Osteoblast (primary cell): Measurements from ENCODE around the gene LASP1. TPM values are rescaled to one million over a fixed set of nuclear protein-coding genes. Genes with fewer than 3 reads are reported as not detected.

Experiments
- DNase-seq: peaks from one replicate; pipeline ENCODE4 v3.0.0; 2011; ENCODE audit warnings: low spot score, mixed read lengths; ENCODE audit not compliant: insufficient read length; ENCODE audit errors: missing footprints
- H2AFZ ChIP-seq: 2 replicates; pipeline ENCODE4 v1.6.0; 2011; ENCODE audit warnings: mild to moderate bottlenecking, low read length
- H3K27ac ChIP-seq: 2 replicates; pipeline ENCODE4 v1.5.1; 2011; ENCODE audit warnings: mild to moderate bottlenecking, low read depth, low read length, moderate library complexity
- H3K27me3 ChIP-seq: 2 replicates; pipeline ENCODE4 v1.6.0; 2012; ENCODE audit warnings: mild to moderate bottlenecking, control low read depth, inconsistent platforms, low read length, moderate library complexity; ENCODE audit not compliant: insufficient read depth
- H3K36me3 ChIP-seq: 2 replicates; pipeline ENCODE4 v1.5.1; 2011; ENCODE audit warnings: mild to moderate bottlenecking, low read length, control low read depth, moderate library complexity; ENCODE audit not compliant: insufficient read depth
- H3K4me1 ChIP-seq: 2 replicates; pipeline ENCODE4 v1.5.1; 2011; ENCODE audit warnings: mild to moderate bottlenecking, low read length, control low read depth, moderate library complexity; ENCODE audit not compliant: insufficient read depth
- H3K4me2 ChIP-seq: 2 replicates; pipeline ENCODE4 v1.6.0; 2011; ENCODE audit warnings: mild to moderate bottlenecking, low read length; ENCODE audit not compliant: insufficient read depth
- H3K4me3 ChIP-seq: fragments of 200-600 bp; sonication (generic); 3 replicates; pipeline ENCODE4 v1.5.1; 2012; ENCODE audit warnings: mild to moderate bottlenecking, low read length, inconsistent platforms; ENCODE audit not compliant: insufficient read depth
- H3K79me2 ChIP-seq: 2 replicates; pipeline ENCODE4 v1.6.0; 2012; ENCODE audit warnings: mild to moderate bottlenecking, low read length, control low read depth, inconsistent platforms; ENCODE audit not compliant: insufficient read depth
- H3K9me3 ChIP-seq: 2 replicates; pipeline ENCODE4 v1.5.1; 2011; ENCODE audit warnings: low read depth, low read length, control low read depth
- H4K20me1 ChIP-seq: 2 replicates; pipeline ENCODE4 v1.6.0; 2012; ENCODE audit warnings: mild to moderate bottlenecking, low read length, control low read depth; ENCODE audit not compliant: insufficient read depth
- total RNA-seq: library from RNA; depleted of rRNA; stranded (reverse); fragments of >200 nt; gene quantifications from 2 replicates; pipeline ENCODE4 v1.2.3, GENCODE V29; 2012
- TF ChIP-seq, protein P1 (sequence below): IDR thresholded peaks from 2 replicates; pipeline ENCODE4 v1.5.1; 2011; ENCODE audit warnings: mild to moderate bottlenecking, low read depth, low read length, moderate library complexity; ENCODE audit errors: extremely low read depth

Gene LASP1
- total RNA-seq, 1 donor = 228 TPM

- H3K27ac ChIP-seq = no peak overlapping the region
- no peaks in the 10 kb centered on the region for H3K9me3 ChIP-seq
- TF ChIP-seq, protein P1, sequence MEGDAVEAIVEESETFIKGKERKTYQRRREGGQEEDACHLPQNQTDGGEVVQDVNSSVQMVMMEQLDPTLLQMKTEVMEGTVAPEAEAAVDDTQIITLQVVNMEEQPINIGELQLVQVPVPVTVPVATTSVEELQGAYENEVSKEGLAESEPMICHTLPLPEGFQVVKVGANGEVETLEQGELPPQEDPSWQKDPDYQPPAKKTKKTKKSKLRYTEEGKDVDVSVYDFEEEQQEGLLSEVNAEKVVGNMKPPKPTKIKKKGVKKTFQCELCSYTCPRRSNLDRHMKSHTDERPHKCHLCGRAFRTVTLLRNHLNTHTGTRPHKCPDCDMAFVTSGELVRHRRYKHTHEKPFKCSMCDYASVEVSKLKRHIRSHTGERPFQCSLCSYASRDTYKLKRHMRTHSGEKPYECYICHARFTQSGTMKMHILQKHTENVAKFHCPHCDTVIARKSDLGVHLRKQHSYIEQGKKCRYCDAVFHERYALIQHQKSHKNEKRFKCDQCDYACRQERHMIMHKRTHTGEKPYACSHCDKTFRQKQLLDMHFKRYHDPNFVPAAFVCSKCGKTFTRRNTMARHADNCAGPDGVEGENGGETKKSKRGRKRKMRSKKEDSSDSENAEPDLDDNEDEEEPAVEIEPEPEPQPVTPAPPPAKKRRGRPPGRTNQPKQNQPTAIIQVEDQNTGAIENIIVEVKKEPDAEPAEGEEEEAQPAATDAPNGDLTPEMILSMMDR = no peak
- H3K79me2 ChIP-seq = no peaks in the 10 kb centered on the region
- no peak overlapping the region for H3K4me2 ChIP-seq
- no peak overlapping the region for H2AFZ ChIP-seq
- H3K4me3 ChIP-seq = no peak overlapping the region
- H4K20me1 ChIP-seq = no peaks in the 10 kb centered on the region
- no peaks in the 10 kb centered on the region for H3K36me3 ChIP-seq
- H3K27me3 ChIP-seq = no peaks in the 10 kb centered on the region
- DNase-seq = no peak
- H3K4me1 ChIP-seq = peaks cover 9% of the 10 kb centered on the region
Measured at GRCh38 chr17:38961413-38961812, 91.6 kb downstream of the LASP1 start.

DNA sequence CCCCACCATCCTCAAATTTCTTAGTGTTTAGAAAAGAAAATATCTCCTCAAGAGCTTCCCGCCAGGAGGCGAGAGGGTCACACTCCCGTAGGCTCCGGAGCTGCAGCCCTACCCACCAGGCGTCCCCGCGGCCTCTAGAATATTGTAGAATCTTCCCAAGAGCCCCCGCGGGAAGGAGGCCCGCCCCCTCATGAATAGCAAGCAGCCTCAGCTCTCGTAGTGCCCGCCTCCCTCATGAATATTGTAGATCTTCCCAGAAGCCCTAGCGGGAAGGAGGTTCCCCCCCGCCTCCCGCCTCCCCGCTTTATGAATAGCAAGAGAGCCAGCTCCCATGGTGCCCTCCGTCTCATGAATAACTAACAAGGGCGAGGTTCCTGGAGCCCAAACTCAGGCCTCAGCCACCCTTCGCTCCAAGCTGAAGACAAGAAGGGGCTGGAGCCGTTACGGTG lies 97.5 kb downstream of the LASP1 start, which contains the start of gene FBXO47:
TSS of gene FBXO47 (minus strand) at position 114 of the 449 bp plus-strand sequence. CDS start 4,378 bp downstream, outside the sequence.
- H3K36me3 ChIP-seq = no peaks in the 10 kb centered on the region
- H3K27me3 ChIP-seq = no peaks in the 10 kb centered on the region
- H3K79me2 ChIP-seq = no peaks in the 10 kb centered on the region
- peaks cover 6% of the 10 kb centered on the region for H3K4me1 ChIP-seq
- peak; percentile 91 for DNase-seq
- TF ChIP-seq, protein P1 = peak; percentile 17
- H3K4me3 ChIP-seq = peak within 1 kb of the TSS; percentile 70
- H3K9me3 ChIP-seq = no peaks in the 10 kb centered on the region
- H3K27ac ChIP-seq = peak within 1 kb of the TSS; percentile 45
- no peaks in the 10 kb centered on the region for H4K20me1 ChIP-seq
- peak within 1 kb of the TSS; percentile 95 for H2AFZ ChIP-seq
- peak within 1 kb of the TSS; percentile 91 for H3K4me2 ChIP-seq

DNA sequence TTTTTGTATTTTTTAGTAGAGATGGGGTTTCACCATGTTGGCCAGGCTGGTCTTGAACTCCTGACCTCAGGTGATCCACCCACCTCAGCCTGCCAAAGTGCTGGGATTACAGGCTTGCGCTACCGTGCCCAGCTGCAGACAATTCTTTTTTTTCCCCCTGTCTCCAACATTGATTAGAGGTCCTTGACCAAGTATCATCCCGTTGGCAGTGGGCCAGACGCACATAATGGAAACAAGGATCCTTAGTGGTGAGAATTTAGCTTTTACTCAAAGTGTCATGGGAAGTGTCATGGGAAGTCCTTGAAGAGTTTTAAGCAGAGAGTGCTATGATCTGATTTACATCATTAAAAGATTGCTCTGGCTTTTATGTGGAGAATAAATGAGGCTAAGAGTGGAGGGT lies 99.4 kb downstream of the LASP1 start:
- TF ChIP-seq, protein P1 = no peak
- H3K9me3 ChIP-seq = no peaks in the 10 kb centered on the region
- DNase-seq = no peak
- no peak overlapping the region for H2AFZ ChIP-seq
- no peaks in the 10 kb centered on the region for H3K27me3 ChIP-seq
- H3K79me2 ChIP-seq = no peaks in the 10 kb centered on the region
- no peaks in the 10 kb centered on the region for H4K20me1 ChIP-seq
- no peaks in the 10 kb centered on the region for H3K36me3 ChIP-seq
- H3K27ac ChIP-seq = no peak overlapping the region
- H3K4me1 ChIP-seq = peaks cover 6% of the 10 kb centered on the region
- H3K4me3 ChIP-seq = no peak overlapping the region
- no peak overlapping the region for H3K4me2 ChIP-seq

DNA sequence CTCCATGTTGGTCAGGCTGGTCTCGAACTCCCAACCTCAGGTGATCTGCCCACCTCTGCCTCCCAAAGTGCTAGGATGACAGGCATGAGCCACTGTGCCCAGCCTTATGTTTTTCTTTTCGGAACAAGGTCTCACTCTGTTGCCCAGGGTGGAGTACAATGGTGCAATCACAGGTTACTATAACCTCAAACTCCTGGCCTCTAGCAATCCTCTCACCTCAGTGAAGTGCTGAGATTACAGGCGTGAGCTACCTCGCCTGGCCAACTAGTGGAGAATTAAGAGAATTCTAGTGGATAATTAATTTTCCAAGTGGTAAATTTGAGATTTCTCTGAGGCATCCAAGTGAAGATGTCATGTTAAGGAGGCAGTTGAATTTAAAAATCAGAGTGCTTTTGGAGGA lies 100.3 kb downstream of the LASP1 start:
- Histone ChIP-seq H3K36me3 (no peaks in the 10 kb centered on the region), H3K4me1 (peaks cover 6% of the 10 kb centered on the region), H3K9me3 (no peaks in the 10 kb centered on the region), H3K79me2 (no peaks in the 10 kb centered on the region), H3K4me2 (no peak overlapping the region), H3K4me3 (no peak overlapping the region), H3K27ac (no peak overlapping the region), H2AFZ (no peak overlapping the region), H4K20me1 (no peaks in the 10 kb centered on the region), H3K27me3 (no peaks in the 10 kb centered on the region)
- no peak for DNase-seq
- TF ChIP-seq, protein P1 = no peak
